SU-DHL-6 (cell line): Measurements from ENCODE around the gene STAT1.

ENCODE experiments used
- CTCF ChIP-seq: fragments of 200-600 bp; sonication (generic); IDR thresholded peaks from one replicate; pipeline ENCODE4 v1.5.1; 2017; ENCODE audit warnings: antibody characterized with exemption, mild to moderate bottlenecking, low read length, moderate library complexity; ENCODE audit not compliant: insufficient read depth, poor library complexity, severe bottlenecking
- EZH2phosphoT487 ChIP-seq: fragments of 200-600 bp; sonication (generic), shearing (Covaris generic); conservative IDR thresholded peaks from 2 replicates; pipeline ENCODE4 v1.6.1; 2018; ENCODE audit warnings: mild to moderate bottlenecking, antibody characterized with exemption, low read length, moderate library complexity, mixed read lengths

- no peak for TF ChIP-seq CTCF
- no peak for TF ChIP-seq EZH2phosphoT487
These were observed 36.0 kb upstream of the STAT1 start for GRCh38 chr2:191049728-191050639.
